ENCODE results near the gene ARFGAP2.

ARFGAP2 gene

GRCh38 chr11:47156951-47157350, 19.7 kb downstream of the ARFGAP2 start:
- DNase-seq (ENCODE audit: low read depth) = no peak
- TF ChIP-seq POLR2A (IDR thresholded peaks at IDR 0.05; ENCODE audit: extremely low read depth, insufficient read length) (no peak), MYC (IDR thresholded peaks at IDR 0.05; ENCODE audit: low read depth, low read length) (no peak), CTCF (IDR thresholded peaks at IDR 0.05; ENCODE audit: low read depth, low read length) (no peak), MAX (IDR thresholded peaks at IDR 0.05; ENCODE audit: low read depth, low read length) (no peak)
- no peak overlapping the region for H3K4me3 ChIP-seq (ENCODE audit: low read depth, low read length)

- DNase-seq (ENCODE audit: low read depth) = no peak
- H3K4me3 ChIP-seq (ENCODE audit: low read depth, low read length) = no peak overlapping the region
- TF ChIP-seq CTCF (IDR thresholded peaks at IDR 0.05; ENCODE audit: low read depth, low read length) = no peak
- TF ChIP-seq POLR2A (IDR thresholded peaks at IDR 0.05; ENCODE audit: extremely low read depth, insufficient read length) = no peak
- no peak for TF ChIP-seq MYC (IDR thresholded peaks at IDR 0.05; ENCODE audit: low read depth, low read length)
- TF ChIP-seq MAX (IDR thresholded peaks at IDR 0.05; ENCODE audit: low read depth, low read length) = no peak
Measured at GRCh38 chr11:47156333-47156732, 20.3 kb downstream of the ARFGAP2 start.

- no peak for TF ChIP-seq POLR2A (IDR thresholded peaks at IDR 0.05; ENCODE audit: extremely low read depth, insufficient read length)
- H3K4me3 ChIP-seq (ENCODE audit: low read depth, low read length) = no peak overlapping the region
- DNase-seq (ENCODE audit: low read depth) = no peak
Measured at GRCh38 chr11:47155879-47156278, 20.8 kb downstream of the ARFGAP2 start.

GRCh38 chr11:47154616-47155570, 21.8 kb downstream of the ARFGAP2 start:
- no peak overlapping the region for H3K4me3 ChIP-seq (ENCODE audit: low read depth, low read length)
- TF ChIP-seq CTCF (IDR thresholded peaks at IDR 0.05; ENCODE audit: low read depth, low read length) (no peak), MYC (IDR thresholded peaks at IDR 0.05; ENCODE audit: low read depth, low read length) (no peak), POLR2A (IDR thresholded peaks at IDR 0.05; ENCODE audit: extremely low read depth, insufficient read length) (no peak), MAX (IDR thresholded peaks at IDR 0.05; ENCODE audit: low read depth, low read length) (no peak)
- DNase-seq (ENCODE audit: low read depth) = no peak

- peak; percentile 72 for DNase-seq (ENCODE audit: low read depth)
- H3K4me3 ChIP-seq (ENCODE audit: low read depth, low read length) = no peak overlapping the region
- TF ChIP-seq CTCF (IDR thresholded peaks at IDR 0.05; ENCODE audit: low read depth, low read length) (peak; percentile 95), MYC (IDR thresholded peaks at IDR 0.05; ENCODE audit: low read depth, low read length) (no peak), POLR2A (IDR thresholded peaks at IDR 0.05; ENCODE audit: extremely low read depth, insufficient read length) (no peak)
Measured at GRCh38 chr11:47152953-47153950, 23.4 kb downstream of the ARFGAP2 start.
